ENCODE results near the gene GRAMD1B. TPM values are rescaled to one million over a fixed set of nuclear protein-coding genes. Genes with fewer than 3 reads are reported as not detected.

GRAMD1B gene
- polyA plus RNA-seq, 2 of the 4 experiments (the other 2 are of a cell fraction), result 55.5 to 108 TPM

DNA sequence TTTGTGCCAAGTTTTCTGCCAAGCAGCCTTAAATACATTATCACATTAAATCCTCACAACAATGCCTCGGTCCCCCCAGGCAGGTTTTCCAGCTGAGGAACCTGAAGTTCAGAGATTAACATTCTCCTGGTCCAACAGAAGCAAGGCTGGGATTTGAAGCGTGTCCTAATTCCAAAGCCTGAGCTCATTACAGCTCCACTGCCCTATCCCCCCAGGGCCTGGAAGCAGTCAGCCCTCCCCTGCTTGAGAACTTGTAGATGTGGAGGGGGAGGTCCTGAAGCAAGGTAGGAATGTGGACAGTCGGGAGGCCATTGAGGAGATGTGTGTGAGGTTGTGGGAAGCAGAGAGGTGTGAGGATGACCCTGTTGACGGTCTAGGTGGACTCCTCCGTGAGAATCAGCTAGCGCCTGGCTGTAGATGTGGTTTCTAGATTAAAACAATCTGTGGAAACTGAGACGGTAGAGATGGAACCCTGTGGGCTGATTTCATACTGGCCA is 8.1 kb downstream of the GRAMD1B start:
- H3K4me1 ChIP-seq, result peaks cover 16% of the 10 kb centered on the region
- no peak for DNase-seq (ENCODE audit: low read depth in 1 of 2, low spot score in 1 of 2)

DNA sequence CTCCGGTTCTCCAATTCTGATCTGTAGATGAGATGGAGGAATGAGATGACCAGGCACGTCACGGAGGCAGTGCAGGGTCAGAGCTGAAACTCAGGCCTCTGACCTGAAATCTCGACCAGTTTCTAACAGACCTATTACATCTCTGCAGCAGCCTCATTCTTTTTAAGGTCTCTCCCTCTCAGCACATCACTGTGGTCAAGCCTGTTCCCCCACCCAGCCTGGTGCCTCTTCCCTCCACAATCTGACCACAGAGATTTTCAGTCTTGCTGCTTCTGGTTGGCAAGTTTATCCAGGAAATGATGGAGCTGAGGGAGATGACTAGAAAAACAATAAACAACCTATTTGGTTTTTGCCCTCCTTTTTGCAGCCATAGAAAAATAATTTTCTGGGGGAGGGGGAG is 9.5 kb downstream of the GRAMD1B start:
- no peaks in the 10 kb centered on the region for H3K9me3 ChIP-seq
- ATAC-seq, result no peak
- peaks cover 23% of the 10 kb centered on the region for H3K4me1 ChIP-seq
- CTCF ChIA-PET, result interaction anchor here (1.6 to 3.7 kb wide), 3 partner anchors 13 to 39 kb away, joined by 5 to 17 read pairs (median 8); no protein-coding TSS in a partner anchor
- H3K4me2 ChIP-seq, result no peak overlapping the region
- no peak for DNase-seq (ENCODE audit: low read depth in 1 of 2, low spot score in 1 of 2)
- POLR2A ChIA-PET, result no interaction called here
- no peak overlapping the region for H3K27ac ChIP-seq
- 98% methylated on average over 4 of the region's 4 CpGs for WGBS (ENCODE audit: missing lambda C conversion rate)
- no peak overlapping the region for H3K4me3 ChIP-seq
- TF ChIP-seq CEBPB (IDR thresholded peaks at IDR 0.05) (no peak), SREBF2 (IDR thresholded peaks at IDR 0.05) (no peak), CHD4 (IDR thresholded peaks at IDR 0.05; ENCODE audit: borderline replicate concordance) (no peak)
- no peak for FAIRE-seq

More for the DNA sequence above, 8.1 kb downstream of the GRAMD1B start:
- H3K27ac ChIP-seq, result peak overlapping the region in 1 of 2 experiments; percentile 26; a peak in 1 of 6 replicates
- CTCF ChIA-PET, result interaction anchor here (2.2 to 3.7 kb wide), 3 partner anchors 31 to 40 kb away, joined by 7 to 17 read pairs (median 8); no protein-coding TSS in a partner anchor
- no peak overlapping the region for H3K4me3 ChIP-seq
- POLR2A ChIA-PET, result interaction anchor here (1.5 kb wide), 1 partner anchor 16 kb away, joined by 3 read pairs; no protein-coding TSS in a partner anchor
- no peak for TF ChIP-seq JUN (IDR thresholded peaks at IDR 0.05)
- TF ChIP-seq, protein P1, sequence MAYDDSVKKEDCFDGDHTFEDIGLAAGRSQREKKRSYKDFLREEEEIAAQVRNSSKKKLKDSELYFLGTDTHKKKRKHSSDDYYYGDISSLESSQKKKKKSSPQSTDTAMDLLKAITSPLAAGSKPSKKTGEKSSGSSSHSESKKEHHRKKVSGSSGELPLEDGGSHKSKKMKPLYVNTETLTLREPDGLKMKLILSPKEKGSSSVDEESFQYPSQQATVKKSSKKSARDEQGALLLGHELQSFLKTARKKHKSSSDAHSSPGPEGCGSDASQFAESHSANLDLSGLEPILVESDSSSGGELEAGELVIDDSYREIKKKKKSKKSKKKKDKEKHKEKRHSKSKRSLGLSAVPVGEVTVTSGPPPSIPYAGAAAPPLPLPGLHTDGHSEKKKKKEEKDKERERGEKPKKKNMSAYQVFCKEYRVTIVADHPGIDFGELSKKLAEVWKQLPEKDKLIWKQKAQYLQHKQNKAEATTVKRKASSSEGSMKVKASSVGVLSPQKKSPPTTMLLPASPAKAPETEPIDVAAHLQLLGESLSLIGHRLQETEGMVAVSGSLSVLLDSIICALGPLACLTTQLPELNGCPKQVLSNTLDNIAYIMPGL (CRISPR knock-in tag; IDR thresholded peaks at IDR 0.05; ENCODE audit: borderline replicate concordance), result no peak
- TF ChIP-seq NFE2L2 (conservative IDR thresholded peaks at IDR 0.05; ENCODE audit: low read length), result no peak
- no peak for TF ChIP-seq JUNB (IDR thresholded peaks at IDR 0.05)
- no peak for TF ChIP-seq CBX8 (IDR thresholded peaks at IDR 0.05)
- TF ChIP-seq ZC3H11A (IDR thresholded peaks at IDR 0.05), result no peak
- TF ChIP-seq HOXB13 (CRISPR knock-in tag; IDR thresholded peaks at IDR 0.05; ENCODE audit: low read depth), result no peak
- ATAC-seq (no peak; a peak in 1 of 6 replicates), FAIRE-seq (no peak)
- WGBS (ENCODE audit: missing lambda C conversion rate), result 82% methylated on average over 7 of the region's 7 CpGs
- H3K9me3 ChIP-seq, result no peaks in the 10 kb centered on the region
- H3K4me2 ChIP-seq, result no peak overlapping the region

DNA sequence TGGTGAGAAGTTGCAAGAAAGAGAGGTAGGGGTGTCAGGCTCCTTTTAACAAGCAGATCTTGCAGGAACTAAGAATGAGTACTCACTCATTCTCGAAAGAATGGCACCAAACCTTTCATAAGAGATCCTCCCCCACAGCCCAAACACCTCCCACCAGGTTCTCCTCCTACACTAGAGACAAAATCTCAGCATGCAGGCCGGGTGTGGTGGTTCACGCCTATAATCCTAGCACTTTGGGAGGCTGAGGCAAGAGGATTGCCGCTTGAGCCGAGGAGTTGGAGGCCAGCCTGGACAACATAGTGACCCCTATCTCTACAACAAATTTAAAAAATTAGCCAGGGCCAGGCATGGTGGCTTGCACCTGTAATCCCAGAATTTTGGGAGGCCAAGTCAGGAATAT is 11.1 kb downstream of the GRAMD1B start:
- CTCF ChIA-PET, result no interaction called here

More for the DNA sequence above, 11.1 kb downstream of the GRAMD1B start:
- FAIRE-seq (no peak), ATAC-seq (no peak), DNase-seq (ENCODE audit: low read depth in 1 of 2, low spot score in 1 of 2) (no peak)
- H3K27ac ChIP-seq, result no peak overlapping the region
- TF ChIP-seq HOXA7 (CRISPR knock-in tag; IDR thresholded peaks at IDR 0.05) (no peak), RNF2 (IDR thresholded peaks at IDR 0.05; ENCODE audit: borderline replicate concordance, low read depth) (no peak), MYC (IDR thresholded peaks at IDR 0.05; ENCODE audit: borderline replicate concordance, low read length) (no peak), EHMT2 (IDR thresholded peaks at IDR 0.05; ENCODE audit: low read depth) (no peak), POLR2AphosphoS2 (conservative IDR thresholded peaks at IDR 0.05; ENCODE audit: low read length) (no peak), ZC3H11A (IDR thresholded peaks at IDR 0.05) (no peak), EHF (CRISPR knock-in tag; IDR thresholded peaks at IDR 0.05) (no peak), SMC3 (IDR thresholded peaks at IDR 0.05) (no peak), ZFP36 (IDR thresholded peaks at IDR 0.05; ENCODE audit: borderline replicate concordance, partially characterized antibody) (no peak), FOXS1 (CRISPR knock-in tag; IDR thresholded peaks at IDR 0.05) (no peak), KDM5A (IDR thresholded peaks at IDR 0.05) (no peak), HEYL (CRISPR knock-in tag; IDR thresholded peaks at IDR 0.05) (no peak)
- TF ChIP-seq, protein P2, sequence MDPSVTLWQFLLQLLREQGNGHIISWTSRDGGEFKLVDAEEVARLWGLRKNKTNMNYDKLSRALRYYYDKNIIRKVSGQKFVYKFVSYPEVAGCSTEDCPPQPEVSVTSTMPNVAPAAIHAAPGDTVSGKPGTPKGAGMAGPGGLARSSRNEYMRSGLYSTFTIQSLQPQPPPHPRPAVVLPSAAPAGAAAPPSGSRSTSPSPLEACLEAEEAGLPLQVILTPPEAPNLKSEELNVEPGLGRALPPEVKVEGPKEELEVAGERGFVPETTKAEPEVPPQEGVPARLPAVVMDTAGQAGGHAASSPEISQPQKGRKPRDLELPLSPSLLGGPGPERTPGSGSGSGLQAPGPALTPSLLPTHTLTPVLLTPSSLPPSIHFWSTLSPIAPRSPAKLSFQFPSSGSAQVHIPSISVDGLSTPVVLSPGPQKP (IDR thresholded peaks at IDR 0.05; ENCODE audit: low read depth, low read length), result no peak
- TF ChIP-seq, protein P3, sequence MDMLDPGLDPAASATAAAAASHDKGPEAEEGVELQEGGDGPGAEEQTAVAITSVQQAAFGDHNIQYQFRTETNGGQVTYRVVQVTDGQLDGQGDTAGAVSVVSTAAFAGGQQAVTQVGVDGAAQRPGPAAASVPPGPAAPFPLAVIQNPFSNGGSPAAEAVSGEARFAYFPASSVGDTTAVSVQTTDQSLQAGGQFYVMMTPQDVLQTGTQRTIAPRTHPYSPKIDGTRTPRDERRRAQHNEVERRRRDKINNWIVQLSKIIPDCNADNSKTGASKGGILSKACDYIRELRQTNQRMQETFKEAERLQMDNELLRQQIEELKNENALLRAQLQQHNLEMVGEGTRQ (IDR thresholded peaks at IDR 0.05), result no peak
- TF ChIP-seq, protein P4, sequence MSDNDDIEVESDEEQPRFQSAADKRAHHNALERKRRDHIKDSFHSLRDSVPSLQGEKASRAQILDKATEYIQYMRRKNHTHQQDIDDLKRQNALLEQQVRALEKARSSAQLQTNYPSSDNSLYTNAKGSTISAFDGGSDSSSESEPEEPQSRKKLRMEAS (IDR thresholded peaks at IDR 0.05), result no peak
- TF ChIP-seq, protein P5, sequence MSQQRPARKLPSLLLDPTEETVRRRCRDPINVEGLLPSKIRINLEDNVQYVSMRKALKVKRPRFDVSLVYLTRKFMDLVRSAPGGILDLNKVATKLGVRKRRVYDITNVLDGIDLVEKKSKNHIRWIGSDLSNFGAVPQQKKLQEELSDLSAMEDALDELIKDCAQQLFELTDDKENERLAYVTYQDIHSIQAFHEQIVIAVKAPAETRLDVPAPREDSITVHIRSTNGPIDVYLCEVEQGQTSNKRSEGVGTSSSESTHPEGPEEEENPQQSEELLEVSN (IDR thresholded peaks at IDR 0.05; ENCODE audit: borderline replicate concordance, low read depth), result no peak
- POLR2A ChIA-PET, result no interaction called here
- no peak overlapping the region for H3K4me2 ChIP-seq
- no peaks in the 10 kb centered on the region for H3K9me3 ChIP-seq
- 93% methylated on average over 5 of the region's 5 CpGs for WGBS (ENCODE audit: missing lambda C conversion rate)
- H3K4me3 ChIP-seq, result no peak overlapping the region
- peaks cover 29% of the 10 kb centered on the region for H3K4me1 ChIP-seq
